WERI-Rb-1 (cell line): ENCODE results near the gene ATG101.

Source experiments
- DNase-seq: peaks from one replicate; pipeline ENCODE4 v3.0.0-alpha.2; 2020
- H3K27ac ChIP-seq: fragments of 250-450 bp; sonication (Bioruptor Pico); 2 replicates; pipeline ENCODE4 v1.5.1; 2020; ENCODE audit warnings: mild to moderate bottlenecking, moderate library complexity
- H3K27me3 ChIP-seq: fragments of 250-450 bp; sonication (Bioruptor Pico); 2 replicates; pipeline ENCODE4 v1.5.1; 2021; ENCODE audit warnings: mild to moderate bottlenecking, low read depth, moderate library complexity; ENCODE audit not compliant: insufficient read depth, severe bottlenecking
- H3K36me3 ChIP-seq: fragments of 250-450 bp; sonication (Bioruptor Pico); 2 replicates; pipeline ENCODE4 v1.5.1; 2020; ENCODE audit warnings: mild to moderate bottlenecking, moderate library complexity
- H3K4me3 ChIP-seq: 2 replicates; pipeline ENCODE4 v1.5.1; 2011; ENCODE audit warnings: low read depth, mild to moderate bottlenecking, control low read depth, low read length
- H3K9me3 ChIP-seq: fragments of 250-450 bp; sonication (Bioruptor Pico); 2 replicates; pipeline ENCODE4 v1.5.1; 2021; ENCODE audit warnings: mild to moderate bottlenecking, moderate library complexity; ENCODE audit not compliant: severe bottlenecking
- TF ChIP-seq, protein P1 (sequence below): IDR thresholded peaks from 2 replicates; pipeline ENCODE4 v1.5.1; 2011; ENCODE audit warnings: low read depth, mild to moderate bottlenecking, control low read depth, inconsistent platforms, low read length

ATG101 gene

DNA sequence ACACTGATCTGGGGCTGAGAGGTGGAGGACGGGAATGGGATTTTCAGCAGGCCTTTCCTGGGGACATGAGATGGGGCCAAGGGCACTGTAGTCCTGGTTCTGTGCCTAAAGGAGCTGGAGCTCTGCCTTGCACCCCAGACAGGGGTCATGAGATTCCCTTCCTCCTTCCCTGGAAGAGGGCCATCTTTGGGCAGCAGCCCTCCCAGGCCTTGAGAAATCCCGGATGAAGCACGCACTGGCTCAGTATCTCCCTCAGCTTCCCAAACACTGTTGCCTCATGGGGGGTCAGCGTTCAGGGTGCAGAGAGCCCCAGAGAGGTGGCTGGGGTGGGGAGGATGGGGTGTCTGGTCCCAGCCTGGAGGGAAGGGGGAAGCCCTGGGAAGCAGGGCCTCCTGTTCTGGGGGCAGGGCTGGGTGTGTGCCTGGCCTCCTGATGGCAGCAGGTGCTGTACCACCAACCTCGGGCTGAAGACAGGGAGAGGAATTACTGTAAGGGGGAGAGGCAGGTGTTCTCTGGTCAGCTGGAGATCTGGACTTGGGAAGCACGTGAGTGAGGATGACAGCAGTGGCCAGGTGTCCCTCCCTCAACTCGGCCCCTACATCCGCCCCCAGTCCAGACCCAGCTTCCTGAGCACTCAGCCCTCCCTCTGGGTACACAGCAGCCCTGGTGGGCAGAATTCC is 26.9 kb upstream of the ATG101 start:
- Histone ChIP-seq H3K9me3 (no peaks in the 10 kb centered on the region), H3K27me3 (no peaks in the 10 kb centered on the region), H3K4me3 (no peak overlapping the region), H3K27ac (no peak overlapping the region), H3K36me3 (peaks cover 22% of the 10 kb centered on the region)
- no peak for DNase-seq
- TF ChIP-seq, protein P1, sequence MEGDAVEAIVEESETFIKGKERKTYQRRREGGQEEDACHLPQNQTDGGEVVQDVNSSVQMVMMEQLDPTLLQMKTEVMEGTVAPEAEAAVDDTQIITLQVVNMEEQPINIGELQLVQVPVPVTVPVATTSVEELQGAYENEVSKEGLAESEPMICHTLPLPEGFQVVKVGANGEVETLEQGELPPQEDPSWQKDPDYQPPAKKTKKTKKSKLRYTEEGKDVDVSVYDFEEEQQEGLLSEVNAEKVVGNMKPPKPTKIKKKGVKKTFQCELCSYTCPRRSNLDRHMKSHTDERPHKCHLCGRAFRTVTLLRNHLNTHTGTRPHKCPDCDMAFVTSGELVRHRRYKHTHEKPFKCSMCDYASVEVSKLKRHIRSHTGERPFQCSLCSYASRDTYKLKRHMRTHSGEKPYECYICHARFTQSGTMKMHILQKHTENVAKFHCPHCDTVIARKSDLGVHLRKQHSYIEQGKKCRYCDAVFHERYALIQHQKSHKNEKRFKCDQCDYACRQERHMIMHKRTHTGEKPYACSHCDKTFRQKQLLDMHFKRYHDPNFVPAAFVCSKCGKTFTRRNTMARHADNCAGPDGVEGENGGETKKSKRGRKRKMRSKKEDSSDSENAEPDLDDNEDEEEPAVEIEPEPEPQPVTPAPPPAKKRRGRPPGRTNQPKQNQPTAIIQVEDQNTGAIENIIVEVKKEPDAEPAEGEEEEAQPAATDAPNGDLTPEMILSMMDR = no peak

DNA sequence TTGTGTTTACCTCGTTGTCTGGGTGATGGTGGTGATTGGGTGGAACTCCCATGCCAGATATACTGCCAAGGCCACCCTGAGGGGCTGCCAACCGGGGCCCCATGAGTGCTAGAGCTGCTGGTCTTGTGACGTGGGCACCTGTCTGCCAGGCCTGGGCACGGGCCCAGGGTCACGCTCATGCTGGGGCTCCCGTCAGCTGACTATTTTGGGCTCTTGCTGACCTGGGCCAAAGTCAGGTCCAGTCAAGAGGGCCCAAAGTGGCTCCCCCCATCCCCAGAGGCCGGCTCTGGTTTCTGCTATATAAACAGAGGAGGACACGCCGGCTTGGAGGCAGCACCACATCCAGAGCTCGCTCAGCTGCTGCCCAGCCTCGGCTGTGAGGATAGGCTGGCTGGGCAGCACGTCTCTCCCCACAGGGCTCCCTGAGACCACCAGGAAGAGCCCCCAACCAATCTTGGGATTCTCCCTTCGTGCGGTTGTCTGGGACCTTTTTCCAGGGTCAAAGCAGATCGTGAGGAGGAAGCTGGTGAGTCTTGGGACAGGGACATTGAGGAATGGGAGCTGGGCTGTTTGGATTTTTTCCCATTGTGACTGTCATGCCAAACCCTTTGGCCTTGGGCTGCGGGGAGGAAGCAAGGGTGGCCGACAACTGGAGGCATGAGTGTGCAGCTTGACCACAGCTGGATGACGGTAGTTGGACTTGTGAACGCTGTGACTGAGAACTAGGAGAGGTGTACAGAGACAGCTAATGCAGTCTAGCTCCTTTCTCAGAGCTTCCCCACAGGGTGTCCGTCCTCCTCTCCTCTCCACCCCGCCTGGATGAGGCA is 26.2 kb upstream of the ATG101 start:
- Histone ChIP-seq H3K27ac (no peak overlapping the region), H3K9me3 (no peaks in the 10 kb centered on the region), H3K27me3 (no peaks in the 10 kb centered on the region), H3K4me3 (no peak overlapping the region), H3K36me3 (peaks cover 22% of the 10 kb centered on the region)
- no peak for DNase-seq
- TF ChIP-seq, protein P1 = no peak

DNA sequence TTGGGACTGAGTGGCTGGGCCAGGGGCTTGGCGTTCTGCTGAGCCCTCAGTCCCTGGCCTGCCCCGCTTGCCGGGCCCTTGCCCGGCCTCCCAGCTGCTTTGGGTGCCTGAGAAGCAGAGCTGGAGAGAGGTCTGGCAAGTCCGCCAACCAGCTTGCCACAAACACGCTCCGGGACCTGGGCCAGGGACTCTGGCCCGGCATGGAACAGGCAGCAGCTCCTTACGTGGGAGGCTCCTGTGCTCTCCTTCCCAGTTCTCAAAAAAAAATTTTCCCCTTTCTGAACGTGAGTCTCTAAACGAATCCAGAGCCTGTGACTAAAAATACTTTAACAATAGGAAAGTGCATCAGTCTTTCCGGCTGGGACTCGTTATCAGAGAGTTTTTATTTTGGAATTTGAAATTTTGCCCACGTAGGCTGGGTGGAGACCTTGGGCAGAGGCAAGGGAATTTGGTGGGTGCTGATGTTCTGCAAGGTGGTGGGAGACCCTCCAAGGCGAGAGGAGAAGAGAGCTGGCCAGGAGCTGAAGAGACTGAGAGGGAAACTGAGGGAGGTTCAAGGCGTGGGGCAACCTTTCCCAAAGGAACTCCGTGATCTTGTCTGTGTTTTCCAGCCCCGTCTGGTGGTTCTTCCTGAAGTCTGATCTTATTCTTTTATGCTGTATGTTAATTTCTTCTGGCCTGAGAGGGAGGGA is 25.3 kb upstream of the ATG101 start:
- DNase-seq = no peak
- H3K27me3 ChIP-seq = no peaks in the 10 kb centered on the region
- H3K36me3 ChIP-seq = peaks cover 18% of the 10 kb centered on the region
- no peaks in the 10 kb centered on the region for H3K9me3 ChIP-seq
- TF ChIP-seq, protein P1 = no peak
- no peak overlapping the region for H3K4me3 ChIP-seq
- H3K27ac ChIP-seq = no peak overlapping the region

DNA sequence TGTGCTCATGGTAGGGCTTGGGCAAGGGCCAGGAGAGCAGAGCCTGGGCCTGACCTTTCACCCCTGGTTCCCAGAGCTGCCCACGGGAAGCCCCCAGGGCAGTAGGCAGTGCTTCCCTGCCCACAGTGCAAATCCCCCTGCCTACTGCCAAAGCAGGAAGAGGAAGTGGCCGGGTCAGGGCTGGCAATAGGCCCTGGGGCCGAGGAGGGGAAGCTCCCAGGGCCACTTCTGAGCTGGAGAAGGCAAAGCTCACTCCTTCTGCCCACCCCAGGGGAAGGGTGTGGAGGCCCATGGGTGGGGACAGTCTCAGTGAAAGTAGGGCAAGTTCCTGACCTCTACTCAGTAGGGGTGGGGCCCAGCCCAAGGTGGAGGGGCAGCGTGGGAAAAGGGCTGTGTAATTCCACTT is 24.0 kb upstream of the ATG101 start:
- Histone ChIP-seq H3K27ac (no peak overlapping the region), H3K9me3 (no peaks in the 10 kb centered on the region), H3K27me3 (no peaks in the 10 kb centered on the region), H3K36me3 (peaks cover 18% of the 10 kb centered on the region), H3K4me3 (no peak overlapping the region)
- TF ChIP-seq, protein P1 = no peak
- no peak for DNase-seq

DNA sequence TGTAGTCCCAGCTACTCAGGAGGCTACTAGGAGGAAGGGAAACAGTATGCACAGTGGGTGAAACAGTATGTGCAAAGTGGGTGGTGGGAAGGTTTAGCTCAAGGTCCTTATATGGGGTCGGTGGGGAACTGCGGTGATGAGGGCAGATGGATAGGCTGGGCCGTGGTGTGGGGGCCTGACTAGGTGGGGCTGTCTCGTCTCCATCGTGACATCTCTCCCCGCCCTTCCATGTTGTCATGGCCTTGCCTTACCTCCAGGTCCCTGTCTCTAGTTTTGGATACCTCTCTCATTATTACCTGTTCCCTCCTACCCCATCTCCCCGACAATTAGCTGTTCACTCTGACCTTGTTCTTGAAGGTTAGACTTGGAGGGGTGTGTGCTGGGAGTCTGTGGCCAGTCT is 22.9 kb upstream of the ATG101 start:
- no peaks in the 10 kb centered on the region for H3K27me3 ChIP-seq
- no peak overlapping the region for H3K4me3 ChIP-seq
- no peak overlapping the region for H3K27ac ChIP-seq
- H3K36me3 ChIP-seq = peaks cover 18% of the 10 kb centered on the region
- DNase-seq = no peak
- no peaks in the 10 kb centered on the region for H3K9me3 ChIP-seq
- TF ChIP-seq, protein P1 = no peak
